ENCODE measurements around the gene RARRES1. TPM values are rescaled to one million over a fixed set of nuclear protein-coding genes. Genes with fewer than 3 reads are reported as not detected.

RARRES1 gene
- total RNA-seq, 2 donors from 2014 or later, result 10.0 to 291 TPM

- H3K4me3 ChIP-seq, result peak overlapping the region; percentile 55 to 69
- no peaks in the 10 kb centered on the region for H3K36me3 ChIP-seq
- H3K27ac ChIP-seq, result peak overlapping the region; percentile 67 to 82
- TF ChIP-seq, protein P1, sequence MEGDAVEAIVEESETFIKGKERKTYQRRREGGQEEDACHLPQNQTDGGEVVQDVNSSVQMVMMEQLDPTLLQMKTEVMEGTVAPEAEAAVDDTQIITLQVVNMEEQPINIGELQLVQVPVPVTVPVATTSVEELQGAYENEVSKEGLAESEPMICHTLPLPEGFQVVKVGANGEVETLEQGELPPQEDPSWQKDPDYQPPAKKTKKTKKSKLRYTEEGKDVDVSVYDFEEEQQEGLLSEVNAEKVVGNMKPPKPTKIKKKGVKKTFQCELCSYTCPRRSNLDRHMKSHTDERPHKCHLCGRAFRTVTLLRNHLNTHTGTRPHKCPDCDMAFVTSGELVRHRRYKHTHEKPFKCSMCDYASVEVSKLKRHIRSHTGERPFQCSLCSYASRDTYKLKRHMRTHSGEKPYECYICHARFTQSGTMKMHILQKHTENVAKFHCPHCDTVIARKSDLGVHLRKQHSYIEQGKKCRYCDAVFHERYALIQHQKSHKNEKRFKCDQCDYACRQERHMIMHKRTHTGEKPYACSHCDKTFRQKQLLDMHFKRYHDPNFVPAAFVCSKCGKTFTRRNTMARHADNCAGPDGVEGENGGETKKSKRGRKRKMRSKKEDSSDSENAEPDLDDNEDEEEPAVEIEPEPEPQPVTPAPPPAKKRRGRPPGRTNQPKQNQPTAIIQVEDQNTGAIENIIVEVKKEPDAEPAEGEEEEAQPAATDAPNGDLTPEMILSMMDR (IDR thresholded peaks at IDR 0.05), result no peak
- peaks cover 0 to 9% of the 10 kb centered on the region in 2 donors for H3K9me3 ChIP-seq
- no peaks in the 10 kb centered on the region for H3K27me3 ChIP-seq
- DNase-seq (ENCODE audit: low spot score), result no peak
- H3K4me1 ChIP-seq, result peaks cover 0 to 24% of the 10 kb centered on the region in 2 donors
These were observed 771 bp downstream of the RARRES1 start for GRCh38 chr3:158731486-158731885.

GRCh38 chr3:158728851-158729250 lies 3.4 kb downstream of the RARRES1 start:
- Histone ChIP-seq H3K36me3 (no peaks in the 10 kb centered on the region), H3K4me1 (peaks cover 0 to 42% of the 10 kb centered on the region in 2 donors), H3K9me3 (no peaks in the 10 kb centered on the region), H3K4me3 (no peak overlapping the region), H3K27ac (no peak overlapping the region), H3K27me3 (no peaks in the 10 kb centered on the region)
- TF ChIP-seq, protein P1 (IDR thresholded peaks at IDR 0.05), result no peak
- no peak for DNase-seq (ENCODE audit: low spot score)

GRCh38 chr3:158728061-158728377 lies 4.2 kb downstream of the RARRES1 start:
- no peaks in the 10 kb centered on the region for H3K36me3 ChIP-seq
- TF ChIP-seq, protein P1 (IDR thresholded peaks at IDR 0.05), result no peak
- peaks cover 0 to 50% of the 10 kb centered on the region in 2 donors for H3K4me1 ChIP-seq
- H3K27ac ChIP-seq, result no peak overlapping the region
- H3K27me3 ChIP-seq, result no peaks in the 10 kb centered on the region
- no peak overlapping the region for H3K4me3 ChIP-seq
- no peaks in the 10 kb centered on the region for H3K9me3 ChIP-seq
- DNase-seq (ENCODE audit: low spot score), result no peak

GRCh38 chr3:158727206-158728060 lies 4.8 kb downstream of the RARRES1 start:
- Histone ChIP-seq H3K27me3 (no peaks in the 10 kb centered on the region), H3K4me3 (no peak overlapping the region), H3K4me1 (peaks cover 0 to 51% of the 10 kb centered on the region in 2 donors), H3K27ac (peak overlapping the region; percentile 15 to 18), H3K9me3 (no peaks in the 10 kb centered on the region), H3K36me3 (no peaks in the 10 kb centered on the region)
- TF ChIP-seq, protein P1 (IDR thresholded peaks at IDR 0.05), result peak; percentile 77 to 93
- DNase-seq (ENCODE audit: low spot score), result no peak

- H3K4me3 ChIP-seq, result no peak overlapping the region
- H3K27ac ChIP-seq, result peak overlapping the region; percentile 46 to 74
- no peaks in the 10 kb centered on the region for H3K9me3 ChIP-seq
- H3K4me1 ChIP-seq, result peaks cover 0 to 43% of the 10 kb centered on the region in 2 donors
- TF ChIP-seq, protein P1 (IDR thresholded peaks at IDR 0.05), result no peak
- H3K27me3 ChIP-seq, result no peaks in the 10 kb centered on the region
- H3K36me3 ChIP-seq, result no peaks in the 10 kb centered on the region
- peak; percentile 87 for DNase-seq (ENCODE audit: low spot score)
These were observed 6.8 kb downstream of the RARRES1 start for GRCh38 chr3:158725348-158726011.

Data from right atrium auricular region (tissue), 2 donors.